HCT116 (cell line): Measurements from ENCODE around the gene NXF3.
"Not testable (repeated sequence)": the region's sequence is repeated elsewhere in the genome, so short reads cannot be mapped to it uniquely, and the experiment has no call there.

Experiments used
- CEBPB ChIP-seq: IDR thresholded peaks from 2 replicates; pipeline ENCODE4 v1.6.1; 2012; ENCODE audit warnings: low read depth
- EZH2 ChIP-seq: fragments of 200-600 bp; sonication (generic); IDR thresholded peaks from 2 replicates; pipeline ENCODE4 v1.6.1; 2017; ENCODE audit warnings: antibody characterized with exemption, mixed run types
- EZH2phosphoT487 ChIP-seq: fragments of 200-600 bp; IDR thresholded peaks from 2 replicates; pipeline ENCODE4 v1.6.1; 2018; ENCODE audit warnings: antibody characterized with exemption, borderline replicate concordance
- JUND ChIP-seq: IDR thresholded peaks from 2 replicates; pipeline ENCODE4 v1.6.1; 2012
- POLR2A ChIP-seq: IDR thresholded peaks from 2 replicates; pipeline ENCODE4 v1.7.0; 2011; ENCODE audit warnings: borderline replicate concordance; ENCODE audit not compliant: insufficient read depth, insufficient read length; ENCODE audit errors: extremely low read depth
- POLR2AphosphoS5 ChIP-seq: IDR thresholded peaks from 2 replicates; pipeline ENCODE4 v1.6.1; 2011; ENCODE audit warnings: mild to moderate bottlenecking, low read depth, low read length, moderate library complexity
- RAD21 ChIP-seq: IDR thresholded peaks from 2 replicates; pipeline ENCODE4 v1.6.1; 2012; ENCODE audit warnings: low read depth, mild to moderate bottlenecking
- SIN3A ChIP-seq: IDR thresholded peaks from 2 replicates; pipeline ENCODE4 v1.6.1; 2012; ENCODE audit warnings: low read depth
- YY1 ChIP-seq: IDR thresholded peaks from 2 replicates; pipeline ENCODE4 v1.6.1; 2011; ENCODE audit warnings: low read length, low read depth, moderate library complexity, mild to moderate bottlenecking; ENCODE audit not compliant: insufficient replicate concordance; ENCODE audit errors: extremely low read depth
- ZFX ChIP-seq: fragments of 450-650 bp; IDR thresholded peaks from 2 replicates; pipeline ENCODE4 v1.6.1; 2017
- TF ChIP-seq, protein P1 (sequence below), 3 experiments: fragments of 200-600 bp in 1 of 3; sonication (generic) in 1 of 3; IDR thresholded peaks in 2 of 3; conservative IDR thresholded peaks in 1 of 3; 2 replicates each; pipeline ENCODE4 v1.5.1; 2012 to 2017; ENCODE audit warnings: low read depth in 2 of 3, low read length in 2 of 3, antibody characterized with exemption in 1 of 3, borderline replicate concordance in 1 of 3, control low read depth in 1 of 3, mild to moderate bottlenecking in 1 of 3, mixed read lengths in 1 of 3, mixed run types in 1 of 3, moderate library complexity in 1 of 3; ENCODE audit not compliant: insufficient read depth in 1 of 3
- TF ChIP-seq, protein P2 (sequence below): IDR thresholded peaks from 2 replicates; pipeline ENCODE4 v1.6.1; 2011; ENCODE audit warnings: mild to moderate bottlenecking, low read length, moderate library complexity; ENCODE audit not compliant: insufficient replicate concordance; ENCODE audit errors: extremely low read depth
- TF ChIP-seq, protein P3 (sequence below): IDR thresholded peaks from 2 replicates; pipeline ENCODE4 v1.6.1; 2012

DNA sequence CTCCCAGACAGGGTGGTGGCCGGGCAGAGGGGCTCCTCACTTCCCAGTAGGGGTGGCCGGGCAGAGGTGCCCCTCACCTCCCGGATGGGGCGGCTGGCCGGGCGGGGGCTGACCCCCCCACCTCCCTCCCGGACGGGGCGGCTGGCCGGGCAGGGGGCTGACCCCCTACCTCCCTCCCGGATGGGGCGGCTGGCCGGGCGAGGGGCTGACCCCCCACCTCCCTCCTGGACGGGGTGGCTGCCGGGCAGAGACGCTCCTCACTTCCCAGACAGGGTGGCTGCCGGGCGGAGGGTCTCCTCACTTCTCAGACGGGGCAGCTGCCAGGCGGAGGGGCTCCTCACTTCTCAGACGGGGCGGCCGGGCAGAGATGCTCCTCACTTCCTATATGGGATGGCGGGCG is 11.4 kb upstream of the NXF3 start:
- TF ChIP-seq POLR2A, POLR2AphosphoS5, ZFX, EZH2phosphoT487, EZH2, YY1, JUND, CEBPB, RAD21, SIN3A: not testable (repeated sequence)
- TF ChIP-seq, protein P1, sequence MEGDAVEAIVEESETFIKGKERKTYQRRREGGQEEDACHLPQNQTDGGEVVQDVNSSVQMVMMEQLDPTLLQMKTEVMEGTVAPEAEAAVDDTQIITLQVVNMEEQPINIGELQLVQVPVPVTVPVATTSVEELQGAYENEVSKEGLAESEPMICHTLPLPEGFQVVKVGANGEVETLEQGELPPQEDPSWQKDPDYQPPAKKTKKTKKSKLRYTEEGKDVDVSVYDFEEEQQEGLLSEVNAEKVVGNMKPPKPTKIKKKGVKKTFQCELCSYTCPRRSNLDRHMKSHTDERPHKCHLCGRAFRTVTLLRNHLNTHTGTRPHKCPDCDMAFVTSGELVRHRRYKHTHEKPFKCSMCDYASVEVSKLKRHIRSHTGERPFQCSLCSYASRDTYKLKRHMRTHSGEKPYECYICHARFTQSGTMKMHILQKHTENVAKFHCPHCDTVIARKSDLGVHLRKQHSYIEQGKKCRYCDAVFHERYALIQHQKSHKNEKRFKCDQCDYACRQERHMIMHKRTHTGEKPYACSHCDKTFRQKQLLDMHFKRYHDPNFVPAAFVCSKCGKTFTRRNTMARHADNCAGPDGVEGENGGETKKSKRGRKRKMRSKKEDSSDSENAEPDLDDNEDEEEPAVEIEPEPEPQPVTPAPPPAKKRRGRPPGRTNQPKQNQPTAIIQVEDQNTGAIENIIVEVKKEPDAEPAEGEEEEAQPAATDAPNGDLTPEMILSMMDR (IDR thresholded peaks at IDR 0.05 in 2 of 3, conservative IDR thresholded peaks at IDR 0.05 in 1 of 3; ENCODE audit: borderline replicate concordance in 1 of 3, insufficient read depth in 1 of 3, low read depth in 2 of 3, low read length in 2 of 3) = not testable (repeated sequence)
- TF ChIP-seq, protein P2, sequence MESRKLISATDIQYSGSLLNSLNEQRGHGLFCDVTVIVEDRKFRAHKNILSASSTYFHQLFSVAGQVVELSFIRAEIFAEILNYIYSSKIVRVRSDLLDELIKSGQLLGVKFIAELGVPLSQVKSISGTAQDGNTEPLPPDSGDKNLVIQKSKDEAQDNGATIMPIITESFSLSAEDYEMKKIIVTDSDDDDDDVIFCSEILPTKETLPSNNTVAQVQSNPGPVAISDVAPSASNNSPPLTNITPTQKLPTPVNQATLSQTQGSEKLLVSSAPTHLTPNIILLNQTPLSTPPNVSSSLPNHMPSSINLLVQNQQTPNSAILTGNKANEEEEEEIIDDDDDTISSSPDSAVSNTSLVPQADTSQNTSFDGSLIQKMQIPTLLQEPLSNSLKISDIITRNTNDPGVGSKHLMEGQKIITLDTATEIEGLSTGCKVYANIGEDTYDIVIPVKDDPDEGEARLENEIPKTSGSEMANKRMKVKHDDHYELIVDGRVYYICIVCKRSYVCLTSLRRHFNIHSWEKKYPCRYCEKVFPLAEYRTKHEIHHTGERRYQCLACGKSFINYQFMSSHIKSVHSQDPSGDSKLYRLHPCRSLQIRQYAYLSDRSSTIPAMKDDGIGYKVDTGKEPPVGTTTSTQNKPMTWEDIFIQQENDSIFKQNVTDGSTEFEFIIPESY = not testable (repeated sequence)
- TF ChIP-seq, protein P3, sequence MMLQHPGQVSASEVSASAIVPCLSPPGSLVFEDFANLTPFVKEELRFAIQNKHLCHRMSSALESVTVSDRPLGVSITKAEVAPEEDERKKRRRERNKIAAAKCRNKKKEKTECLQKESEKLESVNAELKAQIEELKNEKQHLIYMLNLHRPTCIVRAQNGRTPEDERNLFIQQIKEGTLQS = not testable (repeated sequence)
